GM23338 (cell line): Measurements from ENCODE around the gene CPE.

Experiments
- EZH2 ChIP-seq: fragments of 200-600 bp; sonication (generic); IDR thresholded peaks from one replicate; pipeline ENCODE4 v1.8.0; 2017; ENCODE audit warnings: antibody characterized with exemption, mild to moderate bottlenecking, low read depth; ENCODE audit not compliant: unreplicated experiment
- EZH2phosphoT487 ChIP-seq: fragments of 200-600 bp; sonication (generic); IDR thresholded peaks from one replicate; pipeline ENCODE4 v1.8.1; 2018; ENCODE audit warnings: antibody characterized with exemption; ENCODE audit not compliant: unreplicated experiment
- JUNB ChIP-seq: IDR thresholded peaks from one replicate; pipeline ENCODE4 v1.6.1; 2016; ENCODE audit warnings: antibody characterized with exemption; ENCODE audit not compliant: unreplicated experiment
- POLR2AphosphoS5 ChIP-seq: IDR thresholded peaks from 2 replicates; pipeline ENCODE4 v1.6.1; 2016; ENCODE audit warnings: antibody characterized with exemption, low read depth
- ZNF331 ChIP-seq: fragments of 250-450 bp; sonication (Bioruptor Pico); IDR thresholded peaks from 2 replicates; pipeline ENCODE4 v1.5.0; 2020; ENCODE audit warnings: low read depth, mild to moderate bottlenecking, moderate library complexity
- TF ChIP-seq, protein P1 (sequence below): IDR thresholded peaks from one replicate; pipeline ENCODE4 v1.6.1; 2018; ENCODE audit warnings: antibody characterized with exemption; ENCODE audit not compliant: unreplicated experiment
- TF ChIP-seq, protein P2 (sequence below), 2 experiments: fragments of 200-600 bp in 1 of 2; sonication (generic) in 1 of 2; conservative IDR thresholded peaks; 2 replicates each; pipeline versions ENCODE4 v1.5.1 to v1.6.1; 2016 to 2017; ENCODE audit warnings: antibody characterized with exemption in 2 of 2, low read depth in 2 of 2, mild to moderate bottlenecking in 2 of 2, moderate library complexity in 1 of 2
- TF ChIP-seq, protein P3 (sequence below): IDR thresholded peaks from 2 replicates; pipeline ENCODE4 v1.6.1; 2016; ENCODE audit warnings: antibody characterized with exemption

DNA sequence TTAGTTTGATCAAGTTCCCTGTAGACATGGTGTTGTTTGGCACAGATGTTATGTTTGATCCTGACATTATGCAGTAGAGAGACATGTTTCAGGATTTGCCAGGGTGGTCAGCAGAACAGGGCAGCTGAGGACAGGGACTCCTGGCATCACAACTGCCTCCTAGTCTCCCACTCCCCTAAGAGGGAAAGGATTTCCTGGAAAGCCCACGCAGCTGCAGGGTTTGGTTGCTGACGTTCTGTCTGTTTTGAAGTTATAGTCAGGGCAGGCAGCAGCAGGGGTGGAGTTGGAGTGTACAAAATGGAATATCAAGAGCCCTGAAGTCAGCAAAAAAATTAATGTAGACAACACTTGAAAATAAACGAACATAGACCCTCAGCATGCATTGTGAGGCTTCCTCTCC lies 125.4 kb downstream of the CPE start:
- TF ChIP-seq POLR2AphosphoS5, result no peak
- TF ChIP-seq EZH2, result no peak
- TF ChIP-seq, protein P1, sequence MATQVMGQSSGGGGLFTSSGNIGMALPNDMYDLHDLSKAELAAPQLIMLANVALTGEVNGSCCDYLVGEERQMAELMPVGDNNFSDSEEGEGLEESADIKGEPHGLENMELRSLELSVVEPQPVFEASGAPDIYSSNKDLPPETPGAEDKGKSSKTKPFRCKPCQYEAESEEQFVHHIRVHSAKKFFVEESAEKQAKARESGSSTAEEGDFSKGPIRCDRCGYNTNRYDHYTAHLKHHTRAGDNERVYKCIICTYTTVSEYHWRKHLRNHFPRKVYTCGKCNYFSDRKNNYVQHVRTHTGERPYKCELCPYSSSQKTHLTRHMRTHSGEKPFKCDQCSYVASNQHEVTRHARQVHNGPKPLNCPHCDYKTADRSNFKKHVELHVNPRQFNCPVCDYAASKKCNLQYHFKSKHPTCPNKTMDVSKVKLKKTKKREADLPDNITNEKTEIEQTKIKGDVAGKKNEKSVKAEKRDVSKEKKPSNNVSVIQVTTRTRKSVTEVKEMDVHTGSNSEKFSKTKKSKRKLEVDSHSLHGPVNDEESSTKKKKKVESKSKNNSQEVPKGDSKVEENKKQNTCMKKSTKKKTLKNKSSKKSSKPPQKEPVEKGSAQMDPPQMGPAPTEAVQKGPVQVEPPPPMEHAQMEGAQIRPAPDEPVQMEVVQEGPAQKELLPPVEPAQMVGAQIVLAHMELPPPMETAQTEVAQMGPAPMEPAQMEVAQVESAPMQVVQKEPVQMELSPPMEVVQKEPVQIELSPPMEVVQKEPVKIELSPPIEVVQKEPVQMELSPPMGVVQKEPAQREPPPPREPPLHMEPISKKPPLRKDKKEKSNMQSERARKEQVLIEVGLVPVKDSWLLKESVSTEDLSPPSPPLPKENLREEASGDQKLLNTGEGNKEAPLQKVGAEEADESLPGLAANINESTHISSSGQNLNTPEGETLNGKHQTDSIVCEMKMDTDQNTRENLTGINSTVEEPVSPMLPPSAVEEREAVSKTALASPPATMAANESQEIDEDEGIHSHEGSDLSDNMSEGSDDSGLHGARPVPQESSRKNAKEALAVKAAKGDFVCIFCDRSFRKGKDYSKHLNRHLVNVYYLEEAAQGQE, result no peak
- TF ChIP-seq, protein P2, sequence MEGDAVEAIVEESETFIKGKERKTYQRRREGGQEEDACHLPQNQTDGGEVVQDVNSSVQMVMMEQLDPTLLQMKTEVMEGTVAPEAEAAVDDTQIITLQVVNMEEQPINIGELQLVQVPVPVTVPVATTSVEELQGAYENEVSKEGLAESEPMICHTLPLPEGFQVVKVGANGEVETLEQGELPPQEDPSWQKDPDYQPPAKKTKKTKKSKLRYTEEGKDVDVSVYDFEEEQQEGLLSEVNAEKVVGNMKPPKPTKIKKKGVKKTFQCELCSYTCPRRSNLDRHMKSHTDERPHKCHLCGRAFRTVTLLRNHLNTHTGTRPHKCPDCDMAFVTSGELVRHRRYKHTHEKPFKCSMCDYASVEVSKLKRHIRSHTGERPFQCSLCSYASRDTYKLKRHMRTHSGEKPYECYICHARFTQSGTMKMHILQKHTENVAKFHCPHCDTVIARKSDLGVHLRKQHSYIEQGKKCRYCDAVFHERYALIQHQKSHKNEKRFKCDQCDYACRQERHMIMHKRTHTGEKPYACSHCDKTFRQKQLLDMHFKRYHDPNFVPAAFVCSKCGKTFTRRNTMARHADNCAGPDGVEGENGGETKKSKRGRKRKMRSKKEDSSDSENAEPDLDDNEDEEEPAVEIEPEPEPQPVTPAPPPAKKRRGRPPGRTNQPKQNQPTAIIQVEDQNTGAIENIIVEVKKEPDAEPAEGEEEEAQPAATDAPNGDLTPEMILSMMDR (conservative IDR thresholded peaks at IDR 0.05; ENCODE audit: low read depth in 2 of 2), result no peak
- no peak for TF ChIP-seq EZH2phosphoT487
- no peak for TF ChIP-seq JUNB
- TF ChIP-seq, protein P3, sequence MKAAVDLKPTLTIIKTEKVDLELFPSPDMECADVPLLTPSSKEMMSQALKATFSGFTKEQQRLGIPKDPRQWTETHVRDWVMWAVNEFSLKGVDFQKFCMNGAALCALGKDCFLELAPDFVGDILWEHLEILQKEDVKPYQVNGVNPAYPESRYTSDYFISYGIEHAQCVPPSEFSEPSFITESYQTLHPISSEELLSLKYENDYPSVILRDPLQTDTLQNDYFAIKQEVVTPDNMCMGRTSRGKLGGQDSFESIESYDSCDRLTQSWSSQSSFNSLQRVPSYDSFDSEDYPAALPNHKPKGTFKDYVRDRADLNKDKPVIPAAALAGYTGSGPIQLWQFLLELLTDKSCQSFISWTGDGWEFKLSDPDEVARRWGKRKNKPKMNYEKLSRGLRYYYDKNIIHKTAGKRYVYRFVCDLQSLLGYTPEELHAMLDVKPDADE, result no peak
- no peak for TF ChIP-seq ZNF331
